IgD-negative memory B cell (primary cell): ENCODE results near the gene PURA. TPM values are rescaled to one million over a fixed set of nuclear protein-coding genes. Genes with fewer than 3 reads are reported as not detected.

ENCODE experiments used
- H3K27ac Mint-ChIP-seq, 3 donors: one replicate each; pipeline ENCODE4 v1.8.0; 2020 to 2022; ENCODE audit warnings: mild to moderate bottlenecking in 3 of 3, mixed read lengths in 3 of 3, moderate library complexity in 1 of 3
- H3K27me3 Mint-ChIP-seq: one replicate; pipeline ENCODE4 v1.8.0; 2021; ENCODE audit warnings: mixed read lengths
- H3K36me3 Mint-ChIP-seq: one replicate; pipeline ENCODE4 v1.8.0; 2020; ENCODE audit warnings: mild to moderate bottlenecking, mixed read lengths
- H3K4me1 Mint-ChIP-seq, 3 donors: one replicate each; pipeline ENCODE4 v1.8.0; 2020 to 2022; ENCODE audit warnings: mixed read lengths in 3 of 3, mild to moderate bottlenecking in 1 of 3
- H3K4me3 Mint-ChIP-seq, 4 donors: one replicate each; pipeline ENCODE4 v1.8.0; 2020 to 2022; ENCODE audit warnings: mild to moderate bottlenecking in 4 of 4, mixed read lengths in 4 of 4, moderate library complexity in 3 of 4
- H3K9me3 Mint-ChIP-seq, 3 donors: one replicate each; pipeline ENCODE4 v1.8.0; 2020 to 2021; ENCODE audit warnings: mixed read lengths in 3 of 3, mild to moderate bottlenecking in 1 of 3
- polyA plus RNA-seq: library from polyadenylated mRNA; unstranded; fragments of 300-500 nt; fragmentation: Illumina TruSeq; gene quantifications from one replicate; pipeline ENCODE4 v1.2.3, GENCODE V29; 2021

Gene PURA
- polyA plus RNA-seq, 1 donor from 2014 or later = 3.3 TPM

GRCh38 chr5:140106101-140106500 lies 7.8 kb upstream of the PURA start:
- H3K4me3 Mint-ChIP-seq = peak overlapping the region in 3 of 4 donors; percentile 32 to 93 (median 80)
- H3K27me3 Mint-ChIP-seq = peaks cover 11% of the 10 kb centered on the region
- peak overlapping the region; percentile 98 for H3K27ac Mint-ChIP-seq
- H3K9me3 Mint-ChIP-seq = no peaks in the 10 kb centered on the region
- H3K36me3 Mint-ChIP-seq = no peaks in the 10 kb centered on the region
- peaks cover 17 to 33% (median 20%) of the 10 kb centered on the region in 3 donors for H3K4me1 Mint-ChIP-seq

GRCh38 chr5:140106805-140107311 lies 7.1 kb upstream of the PURA start:
- Mint-ChIP-seq H3K9me3 (no peaks in the 10 kb centered on the region), H3K4me1 (peaks cover 21 to 36% (median 25%) of the 10 kb centered on the region in 3 donors), H3K4me3 (peak overlapping the region; percentile 93 to 99 (median 96)), H3K36me3 (no peaks in the 10 kb centered on the region), H3K27ac (peak overlapping the region; percentile 98), H3K27me3 (peaks cover 11% of the 10 kb centered on the region)

- Mint-ChIP-seq H3K36me3 (no peaks in the 10 kb centered on the region), H3K27ac (peak overlapping the region; percentile 98), H3K27me3 (peaks cover 11% of the 10 kb centered on the region), H3K4me3 (peak overlapping the region; percentile 93 to 99 (median 96)), H3K4me1 (peaks cover 25 to 42% (median 31%) of the 10 kb centered on the region in 3 donors), H3K9me3 (no peaks in the 10 kb centered on the region)
These were observed 6.4 kb upstream of the PURA start for GRCh38 chr5:140107312-140108092.

GRCh38 chr5:140108093-140109017 lies 5.6 kb upstream of the PURA start:
- peaks cover 25 to 47% (median 31%) of the 10 kb centered on the region in 3 donors for H3K4me1 Mint-ChIP-seq
- no peaks in the 10 kb centered on the region for H3K9me3 Mint-ChIP-seq
- H3K27me3 Mint-ChIP-seq = peaks cover 9% of the 10 kb centered on the region
- H3K4me3 Mint-ChIP-seq = peak overlapping the region; percentile 93 to 99 (median 96)
- H3K27ac Mint-ChIP-seq = peak overlapping the region; percentile 98
- no peaks in the 10 kb centered on the region for H3K36me3 Mint-ChIP-seq

- peak overlapping the region; percentile 98 for H3K27ac Mint-ChIP-seq
- no peaks in the 10 kb centered on the region for H3K9me3 Mint-ChIP-seq
- no peaks in the 10 kb centered on the region for H3K36me3 Mint-ChIP-seq
- peak overlapping the region; percentile 93 to 99 (median 96) for H3K4me3 Mint-ChIP-seq
- peaks cover 25 to 47% (median 31%) of the 10 kb centered on the region in 3 donors for H3K4me1 Mint-ChIP-seq
- peaks cover 9% of the 10 kb centered on the region for H3K27me3 Mint-ChIP-seq
These were observed 4.7 kb upstream of the PURA start for GRCh38 chr5:140109018-140109758.

- H3K4me1 Mint-ChIP-seq = peaks cover 28 to 50% (median 36%) of the 10 kb centered on the region in 3 donors
- no peaks in the 10 kb centered on the region for H3K9me3 Mint-ChIP-seq
- no peaks in the 10 kb centered on the region for H3K36me3 Mint-ChIP-seq
- H3K27me3 Mint-ChIP-seq = peaks cover 9% of the 10 kb centered on the region
- H3K4me3 Mint-ChIP-seq = peak overlapping the region in 1 of 4 donors; percentile 93
- peak overlapping the region in 1 of 3 donors; percentile 98 for H3K27ac Mint-ChIP-seq
These were observed 3.9 kb upstream of the PURA start for GRCh38 chr5:140109759-140110645.

- no peaks in the 10 kb centered on the region for H3K36me3 Mint-ChIP-seq
- H3K27me3 Mint-ChIP-seq = peaks cover 9% of the 10 kb centered on the region
- H3K4me3 Mint-ChIP-seq = peak overlapping the region in 1 of 4 donors; percentile 93
- no peaks in the 10 kb centered on the region for H3K9me3 Mint-ChIP-seq
- H3K27ac Mint-ChIP-seq = peak overlapping the region in 1 of 3 donors; percentile 87
- H3K4me1 Mint-ChIP-seq = peaks cover 29 to 52% (median 38%) of the 10 kb centered on the region in 3 donors
These were observed 3.3 kb upstream of the PURA start for GRCh38 chr5:140110646-140110957.

- peaks cover 33 to 55% (median 42%) of the 10 kb centered on the region in 3 donors for H3K4me1 Mint-ChIP-seq
- peak overlapping the region in 3 of 4 donors; percentile 21 to 93 (median 78) for H3K4me3 Mint-ChIP-seq
- peaks cover 9% of the 10 kb centered on the region for H3K27me3 Mint-ChIP-seq
- H3K36me3 Mint-ChIP-seq = no peaks in the 10 kb centered on the region
- H3K27ac Mint-ChIP-seq = peak overlapping the region in 2 of 3 donors; percentile 87 to 93
- H3K9me3 Mint-ChIP-seq = no peaks in the 10 kb centered on the region
These were observed 2.7 kb upstream of the PURA start for GRCh38 chr5:140111011-140111858.

- peak overlapping the region; percentile 18 to 93 (median 87) for H3K27ac Mint-ChIP-seq
- peak overlapping the region; percentile 21 to 93 (median 56) for H3K4me3 Mint-ChIP-seq
- no peaks in the 10 kb centered on the region for H3K36me3 Mint-ChIP-seq
- peaks cover 33 to 53% (median 41%) of the 10 kb centered on the region in 3 donors for H3K4me1 Mint-ChIP-seq
- no peaks in the 10 kb centered on the region for H3K9me3 Mint-ChIP-seq
- peaks cover 9% of the 10 kb centered on the region for H3K27me3 Mint-ChIP-seq
These were observed 1.9 kb upstream of the PURA start for GRCh38 chr5:140111859-140112551.

- Mint-ChIP-seq H3K27me3 (peaks cover 9% of the 10 kb centered on the region), H3K9me3 (no peaks in the 10 kb centered on the region), H3K4me3 (peak overlapping the region; percentile 93 to 98 (median 96)), H3K4me1 (peaks cover 36 to 56% (median 40%) of the 10 kb centered on the region in 3 donors), H3K27ac (peak overlapping the region in 2 of 3 donors; percentile 46 to 87), H3K36me3 (no peaks in the 10 kb centered on the region)
These were observed 1.2 kb upstream of the PURA start for GRCh38 chr5:140112685-140113179.

GRCh38 chr5:140113180-140113698 lies 670 bp upstream of the PURA start:
- peak overlapping the region; percentile 93 to 98 (median 96) for H3K4me3 Mint-ChIP-seq
- peak overlapping the region; percentile 78 to 94 (median 87) for H3K27ac Mint-ChIP-seq
- no peaks in the 10 kb centered on the region for H3K36me3 Mint-ChIP-seq
- H3K4me1 Mint-ChIP-seq = peaks cover 42 to 60% (median 45%) of the 10 kb centered on the region in 3 donors
- peaks cover 7% of the 10 kb centered on the region for H3K27me3 Mint-ChIP-seq
- no peaks in the 10 kb centered on the region for H3K9me3 Mint-ChIP-seq
